ENCODE data around the gene CDH4. TPM values are rescaled to one million over a fixed set of nuclear protein-coding genes. Genes with fewer than 3 reads are reported as not detected.

CDH4 gene
- total RNA-seq, 1 donor from 2014 or later: 3.2 TPM

DNA sequence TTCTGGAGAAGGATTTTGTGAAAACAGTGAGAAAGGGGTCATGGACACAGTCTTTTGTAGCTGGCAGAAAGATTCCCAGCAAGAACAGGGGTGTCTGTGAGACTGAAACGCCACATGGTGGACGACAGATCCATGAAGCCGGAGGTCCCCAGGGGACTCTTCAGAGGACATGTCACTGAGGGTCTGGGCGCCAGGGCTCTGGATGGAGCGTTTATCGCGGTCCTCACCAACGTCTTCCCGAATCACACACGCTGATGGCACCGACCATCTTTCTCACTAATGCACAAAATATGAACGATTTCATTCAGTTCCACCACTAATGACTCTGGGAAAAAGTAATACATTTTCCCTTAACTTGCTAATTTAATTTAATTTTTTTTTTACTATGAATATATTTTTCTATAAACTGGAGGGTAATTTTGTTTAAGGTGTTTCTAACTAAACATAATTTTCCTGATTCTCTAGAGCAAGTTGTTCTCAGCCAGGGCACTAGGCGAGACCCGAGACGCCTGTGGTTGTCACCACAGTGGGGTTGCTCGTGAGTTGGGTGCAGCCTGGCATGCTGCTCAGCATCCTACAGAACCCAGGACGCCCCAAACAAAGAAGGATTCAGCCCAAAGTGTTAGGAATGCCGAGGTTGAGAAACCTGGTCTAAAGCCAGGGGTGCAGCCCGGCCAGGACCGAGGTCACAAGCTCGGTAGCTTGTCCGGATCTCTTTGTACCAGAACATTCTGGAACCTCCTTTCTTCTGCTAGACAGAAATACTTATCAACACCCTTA lies 507.4 kb downstream of the CDH4 start:
- TF ChIP-seq, protein P1, sequence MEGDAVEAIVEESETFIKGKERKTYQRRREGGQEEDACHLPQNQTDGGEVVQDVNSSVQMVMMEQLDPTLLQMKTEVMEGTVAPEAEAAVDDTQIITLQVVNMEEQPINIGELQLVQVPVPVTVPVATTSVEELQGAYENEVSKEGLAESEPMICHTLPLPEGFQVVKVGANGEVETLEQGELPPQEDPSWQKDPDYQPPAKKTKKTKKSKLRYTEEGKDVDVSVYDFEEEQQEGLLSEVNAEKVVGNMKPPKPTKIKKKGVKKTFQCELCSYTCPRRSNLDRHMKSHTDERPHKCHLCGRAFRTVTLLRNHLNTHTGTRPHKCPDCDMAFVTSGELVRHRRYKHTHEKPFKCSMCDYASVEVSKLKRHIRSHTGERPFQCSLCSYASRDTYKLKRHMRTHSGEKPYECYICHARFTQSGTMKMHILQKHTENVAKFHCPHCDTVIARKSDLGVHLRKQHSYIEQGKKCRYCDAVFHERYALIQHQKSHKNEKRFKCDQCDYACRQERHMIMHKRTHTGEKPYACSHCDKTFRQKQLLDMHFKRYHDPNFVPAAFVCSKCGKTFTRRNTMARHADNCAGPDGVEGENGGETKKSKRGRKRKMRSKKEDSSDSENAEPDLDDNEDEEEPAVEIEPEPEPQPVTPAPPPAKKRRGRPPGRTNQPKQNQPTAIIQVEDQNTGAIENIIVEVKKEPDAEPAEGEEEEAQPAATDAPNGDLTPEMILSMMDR (IDR thresholded peaks at IDR 0.05; ENCODE audit: insufficient read depth, low read depth, low read length): no peak
- TF ChIP-seq EZH2 (IDR thresholded peaks at IDR 0.05; ENCODE audit: insufficient read depth, low read length): no peak
- no peak overlapping the region for H3K27ac Mint-ChIP-seq (ENCODE audit: unreplicated experiment)
- H3K4me1 Mint-ChIP-seq (ENCODE audit: low read depth, unreplicated experiment): peaks cover 12% of the 10 kb centered on the region
- DNase-seq (ENCODE audit: low read depth): no peak
- FAIRE-seq: no peak
- H3K4me3 Mint-ChIP-seq (ENCODE audit: unreplicated experiment): no peak overlapping the region
- Histone ChIP-seq H3K27me3 (ENCODE audit: insufficient read depth, low read length) (no peaks in the 10 kb centered on the region), H2AFZ (ENCODE audit: low read depth, low read length) (no peak overlapping the region), H4K20me1 (ENCODE audit: insufficient read depth, low read length) (no peaks in the 10 kb centered on the region), H3K9me3 (ENCODE audit: insufficient read depth, low read depth, low read length) (no peaks in the 10 kb centered on the region), H3K4me2 (ENCODE audit: low read length) (no peak overlapping the region), H3K9ac (ENCODE audit: low read length) (no peak overlapping the region), H3K36me3 (ENCODE audit: insufficient read depth, low read length) (no peaks in the 10 kb centered on the region), H3K79me2 (ENCODE audit: insufficient read depth, low read length) (no peaks in the 10 kb centered on the region), H3K4me1 (ENCODE audit: insufficient read depth, low read length) (no peaks in the 10 kb centered on the region), H3K27ac (ENCODE audit: low read depth, low read length) (no peak overlapping the region), H3K4me3 (ENCODE audit: insufficient read depth, low read depth, low read length) (no peak overlapping the region)
- H3K36me3 Mint-ChIP-seq (ENCODE audit: low read depth, unreplicated experiment): no peaks in the 10 kb centered on the region
- no peaks in the 10 kb centered on the region for H3K9me3 Mint-ChIP-seq (ENCODE audit: unreplicated experiment)
- H3K27me3 Mint-ChIP-seq (ENCODE audit: low read depth, unreplicated experiment): peaks cover 33% of the 10 kb centered on the region

DNA sequence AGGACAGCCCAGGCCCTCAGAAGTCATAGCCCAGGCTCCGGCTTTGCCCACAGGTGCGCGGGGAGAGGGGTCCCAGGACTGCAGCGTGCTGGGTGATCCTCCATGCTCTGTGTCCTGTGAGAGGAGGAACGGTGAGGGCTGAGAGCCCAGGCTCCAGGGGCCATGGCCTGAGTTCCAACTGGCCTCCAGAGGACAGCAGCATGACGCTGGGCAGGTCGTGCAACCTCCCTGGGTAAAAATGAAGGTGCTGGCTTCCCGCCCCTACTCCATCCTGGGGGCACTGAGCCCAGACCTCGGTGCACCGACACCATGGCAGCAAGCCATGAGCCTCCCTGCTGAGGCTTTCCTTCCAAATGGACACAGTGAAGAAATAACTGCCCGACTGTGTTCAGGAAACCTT lies 508.3 kb downstream of the CDH4 start:
- Histone ChIP-seq H3K27ac (ENCODE audit: low read depth, low read length) (no peak overlapping the region), H3K36me3 (ENCODE audit: insufficient read depth, low read length) (no peaks in the 10 kb centered on the region), H4K20me1 (ENCODE audit: insufficient read depth, low read length) (no peaks in the 10 kb centered on the region), H3K9me3 (ENCODE audit: insufficient read depth, low read depth, low read length) (no peaks in the 10 kb centered on the region), H3K27me3 (ENCODE audit: insufficient read depth, low read length) (no peaks in the 10 kb centered on the region), H3K4me1 (ENCODE audit: insufficient read depth, low read length) (no peaks in the 10 kb centered on the region), H3K4me2 (ENCODE audit: low read length) (no peak overlapping the region), H2AFZ (ENCODE audit: low read depth, low read length) (no peak overlapping the region), H3K4me3 (ENCODE audit: insufficient read depth, low read depth, low read length) (no peak overlapping the region), H3K9ac (ENCODE audit: low read length) (no peak overlapping the region), H3K79me2 (ENCODE audit: insufficient read depth, low read length) (no peaks in the 10 kb centered on the region)
- no peak for FAIRE-seq
- TF ChIP-seq EZH2 (IDR thresholded peaks at IDR 0.05; ENCODE audit: insufficient read depth, low read length): no peak
- Mint-ChIP-seq H3K27me3 (ENCODE audit: low read depth, unreplicated experiment) (peaks cover 40% of the 10 kb centered on the region), H3K4me3 (ENCODE audit: unreplicated experiment) (no peak overlapping the region), H3K36me3 (ENCODE audit: low read depth, unreplicated experiment) (no peaks in the 10 kb centered on the region), H3K4me1 (ENCODE audit: low read depth, unreplicated experiment) (peaks cover 12% of the 10 kb centered on the region), H3K27ac (ENCODE audit: unreplicated experiment) (no peak overlapping the region), H3K9me3 (ENCODE audit: unreplicated experiment) (no peaks in the 10 kb centered on the region)
- no peak for DNase-seq (ENCODE audit: low read depth)

DNA sequence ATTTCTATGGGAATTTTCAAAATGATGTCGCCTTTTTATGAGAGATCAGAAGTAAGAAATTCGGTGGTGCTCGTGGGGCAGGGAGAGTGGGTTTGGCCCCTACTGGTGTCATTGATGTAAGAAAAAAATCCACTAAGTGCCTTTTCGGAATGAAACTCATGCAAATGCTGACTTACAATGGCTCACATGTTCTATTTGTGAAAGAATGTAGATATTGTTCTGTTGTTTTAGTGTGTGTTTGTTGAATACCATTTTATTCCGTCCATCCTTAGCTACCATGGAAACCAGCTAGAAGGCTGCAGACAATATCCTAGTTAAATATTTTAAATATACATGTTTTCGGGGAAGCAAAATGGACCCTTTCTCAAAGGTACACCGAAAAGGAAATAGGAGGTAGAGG lies 508.7 kb downstream of the CDH4 start:
- Histone ChIP-seq H3K4me3 (ENCODE audit: insufficient read depth, low read depth, low read length) (no peak overlapping the region), H3K27ac (ENCODE audit: low read depth, low read length) (no peak overlapping the region), H4K20me1 (ENCODE audit: insufficient read depth, low read length) (no peaks in the 10 kb centered on the region), H3K79me2 (ENCODE audit: insufficient read depth, low read length) (no peaks in the 10 kb centered on the region), H2AFZ (ENCODE audit: low read depth, low read length) (no peak overlapping the region), H3K9ac (ENCODE audit: low read length) (no peak overlapping the region), H3K4me1 (ENCODE audit: insufficient read depth, low read length) (no peaks in the 10 kb centered on the region), H3K27me3 (ENCODE audit: insufficient read depth, low read length) (no peaks in the 10 kb centered on the region), H3K36me3 (ENCODE audit: insufficient read depth, low read length) (no peaks in the 10 kb centered on the region), H3K9me3 (ENCODE audit: insufficient read depth, low read depth, low read length) (no peaks in the 10 kb centered on the region), H3K4me2 (ENCODE audit: low read length) (no peak overlapping the region)
- Mint-ChIP-seq H3K36me3 (ENCODE audit: low read depth, unreplicated experiment) (no peaks in the 10 kb centered on the region), H3K4me1 (ENCODE audit: low read depth, unreplicated experiment) (peaks cover 12% of the 10 kb centered on the region), H3K27ac (ENCODE audit: unreplicated experiment) (no peak overlapping the region), H3K4me3 (ENCODE audit: unreplicated experiment) (no peak overlapping the region), H3K27me3 (ENCODE audit: low read depth, unreplicated experiment) (peaks cover 42% of the 10 kb centered on the region), H3K9me3 (ENCODE audit: unreplicated experiment) (no peaks in the 10 kb centered on the region)
- DNase-seq (ENCODE audit: low read depth): no peak
- no peak for FAIRE-seq
- TF ChIP-seq, protein P1 (IDR thresholded peaks at IDR 0.05; ENCODE audit: insufficient read depth, low read depth, low read length): no peak
- TF ChIP-seq EZH2 (IDR thresholded peaks at IDR 0.05; ENCODE audit: insufficient read depth, low read length): no peak

Measured in astrocyte (in vitro differentiated cells and primary cell).